ENCODE data around the gene RPS16. TPM values are rescaled to one million over a fixed set of nuclear protein-coding genes. Genes with fewer than 3 reads are reported as not detected.

RPS16 gene
- total and polyA plus RNA-seq, 2 of the 13 experiments (the other 11 are each of a cell fraction or from before 2014, with no cell fraction given): 488 to 2,583 TPM

DNA sequence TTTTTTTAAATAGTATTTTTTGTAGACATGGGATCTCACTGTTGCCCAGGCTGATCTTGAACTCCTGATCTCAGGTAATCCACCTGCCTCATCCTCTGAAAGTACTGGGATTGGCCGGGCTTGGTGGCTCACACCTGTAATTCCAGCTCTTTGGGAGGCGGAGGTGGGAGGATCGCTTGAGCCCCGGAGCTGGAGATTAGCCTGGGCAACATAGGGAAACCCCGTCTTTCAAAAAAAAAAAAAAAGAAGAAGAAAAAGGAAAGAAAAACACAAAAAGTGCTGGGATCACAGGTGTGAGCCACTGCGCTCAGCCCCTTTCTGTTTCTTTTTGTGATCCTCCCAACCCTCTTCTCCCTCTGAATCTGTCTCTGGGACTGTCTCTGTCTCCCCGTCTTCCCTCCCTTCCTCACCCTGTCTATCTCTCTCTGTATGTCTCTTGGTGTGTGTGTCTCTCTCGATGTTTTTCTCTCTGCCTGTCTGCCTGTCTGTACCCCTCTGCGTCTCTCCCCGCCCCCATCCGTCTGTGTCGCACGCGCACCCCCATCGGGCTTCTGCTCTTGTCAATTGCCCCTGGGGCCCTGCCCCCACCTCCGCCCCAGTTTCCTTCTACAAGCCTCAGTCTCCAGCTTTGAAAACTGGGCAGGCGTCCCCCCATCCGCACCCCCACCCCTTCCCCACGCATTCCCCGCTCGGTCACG lies 29.6 kb downstream of the RPS16 start (continued):
- TF ChIP-seq, protein P1, sequence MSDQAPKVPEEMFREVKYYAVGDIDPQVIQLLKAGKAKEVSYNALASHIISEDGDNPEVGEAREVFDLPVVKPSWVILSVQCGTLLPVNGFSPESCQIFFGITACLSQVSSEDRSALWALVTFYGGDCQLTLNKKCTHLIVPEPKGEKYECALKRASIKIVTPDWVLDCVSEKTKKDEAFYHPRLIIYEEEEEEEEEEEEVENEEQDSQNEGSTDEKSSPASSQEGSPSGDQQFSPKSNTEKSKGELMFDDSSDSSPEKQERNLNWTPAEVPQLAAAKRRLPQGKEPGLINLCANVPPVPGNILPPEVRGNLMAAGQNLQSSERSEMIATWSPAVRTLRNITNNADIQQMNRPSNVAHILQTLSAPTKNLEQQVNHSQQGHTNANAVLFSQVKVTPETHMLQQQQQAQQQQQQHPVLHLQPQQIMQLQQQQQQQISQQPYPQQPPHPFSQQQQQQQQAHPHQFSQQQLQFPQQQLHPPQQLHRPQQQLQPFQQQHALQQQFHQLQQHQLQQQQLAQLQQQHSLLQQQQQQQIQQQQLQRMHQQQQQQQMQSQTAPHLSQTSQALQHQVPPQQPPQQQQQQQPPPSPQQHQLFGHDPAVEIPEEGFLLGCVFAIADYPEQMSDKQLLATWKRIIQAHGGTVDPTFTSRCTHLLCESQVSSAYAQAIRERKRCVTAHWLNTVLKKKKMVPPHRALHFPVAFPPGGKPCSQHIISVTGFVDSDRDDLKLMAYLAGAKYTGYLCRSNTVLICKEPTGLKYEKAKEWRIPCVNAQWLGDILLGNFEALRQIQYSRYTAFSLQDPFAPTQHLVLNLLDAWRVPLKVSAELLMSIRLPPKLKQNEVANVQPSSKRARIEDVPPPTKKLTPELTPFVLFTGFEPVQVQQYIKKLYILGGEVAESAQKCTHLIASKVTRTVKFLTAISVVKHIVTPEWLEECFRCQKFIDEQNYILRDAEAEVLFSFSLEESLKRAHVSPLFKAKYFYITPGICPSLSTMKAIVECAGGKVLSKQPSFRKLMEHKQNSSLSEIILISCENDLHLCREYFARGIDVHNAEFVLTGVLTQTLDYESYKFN (CRISPR knock-in tag; conservative IDR thresholded peaks at IDR 0.05): no peak
- TF ChIP-seq, protein P2, sequence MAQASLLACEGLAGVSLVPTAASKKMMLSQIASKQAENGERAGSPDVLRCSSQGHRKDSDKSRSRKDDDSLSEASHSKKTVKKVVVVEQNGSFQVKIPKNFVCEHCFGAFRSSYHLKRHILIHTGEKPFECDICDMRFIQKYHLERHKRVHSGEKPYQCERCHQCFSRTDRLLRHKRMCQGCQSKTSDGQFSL (CRISPR knock-in tag; IDR thresholded peaks at IDR 0.05): peak; percentile 77
- TF ChIP-seq, protein P3, sequence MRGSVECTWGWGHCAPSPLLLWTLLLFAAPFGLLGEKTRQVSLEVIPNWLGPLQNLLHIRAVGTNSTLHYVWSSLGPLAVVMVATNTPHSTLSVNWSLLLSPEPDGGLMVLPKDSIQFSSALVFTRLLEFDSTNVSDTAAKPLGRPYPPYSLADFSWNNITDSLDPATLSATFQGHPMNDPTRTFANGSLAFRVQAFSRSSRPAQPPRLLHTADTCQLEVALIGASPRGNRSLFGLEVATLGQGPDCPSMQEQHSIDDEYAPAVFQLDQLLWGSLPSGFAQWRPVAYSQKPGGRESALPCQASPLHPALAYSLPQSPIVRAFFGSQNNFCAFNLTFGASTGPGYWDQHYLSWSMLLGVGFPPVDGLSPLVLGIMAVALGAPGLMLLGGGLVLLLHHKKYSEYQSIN (CRISPR knock-in tag; IDR thresholded peaks at IDR 0.05; ENCODE audit: borderline replicate concordance): no peak
- TF ChIP-seq REXO4 (CRISPR knock-in tag; IDR thresholded peaks at IDR 0.05; ENCODE audit: borderline replicate concordance) (no peak), ZNF567 (CRISPR knock-in tag; IDR thresholded peaks at IDR 0.05; ENCODE audit: borderline replicate concordance) (no peak), SNAI1 (CRISPR knock-in tag; IDR thresholded peaks at IDR 0.05; ENCODE audit: borderline replicate concordance) (no peak), ESRRA (CRISPR knock-in tag; IDR thresholded peaks at IDR 0.05; ENCODE audit: low read depth) (no peak), HDAC2 (CRISPR knock-in tag; IDR thresholded peaks at IDR 0.05) (no peak), DMAP1 (CRISPR knock-in tag; IDR thresholded peaks at IDR 0.05) (no peak), ZNF572 (CRISPR knock-in tag; IDR thresholded peaks at IDR 0.05) (no peak), FOXK2 (IDR thresholded peaks at IDR 0.05) (no peak), CENPT (CRISPR knock-in tag; IDR thresholded peaks at IDR 0.05; ENCODE audit: low read depth) (no peak), MAF1 (CRISPR knock-in tag; IDR thresholded peaks at IDR 0.05; ENCODE audit: borderline replicate concordance) (no peak)
- TF ChIP-seq, protein P4, sequence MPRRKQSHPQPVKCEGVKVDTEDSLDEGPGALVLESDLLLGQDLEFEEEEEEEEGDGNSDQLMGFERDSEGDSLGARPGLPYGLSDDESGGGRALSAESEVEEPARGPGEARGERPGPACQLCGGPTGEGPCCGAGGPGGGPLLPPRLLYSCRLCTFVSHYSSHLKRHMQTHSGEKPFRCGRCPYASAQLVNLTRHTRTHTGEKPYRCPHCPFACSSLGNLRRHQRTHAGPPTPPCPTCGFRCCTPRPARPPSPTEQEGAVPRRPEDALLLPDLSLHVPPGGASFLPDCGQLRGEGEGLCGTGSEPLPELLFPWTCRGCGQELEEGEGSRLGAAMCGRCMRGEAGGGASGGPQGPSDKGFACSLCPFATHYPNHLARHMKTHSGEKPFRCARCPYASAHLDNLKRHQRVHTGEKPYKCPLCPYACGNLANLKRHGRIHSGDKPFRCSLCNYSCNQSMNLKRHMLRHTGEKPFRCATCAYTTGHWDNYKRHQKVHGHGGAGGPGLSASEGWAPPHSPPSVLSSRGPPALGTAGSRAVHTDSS (CRISPR knock-in tag; conservative IDR thresholded peaks at IDR 0.05): no peak
- TF ChIP-seq, protein P5, sequence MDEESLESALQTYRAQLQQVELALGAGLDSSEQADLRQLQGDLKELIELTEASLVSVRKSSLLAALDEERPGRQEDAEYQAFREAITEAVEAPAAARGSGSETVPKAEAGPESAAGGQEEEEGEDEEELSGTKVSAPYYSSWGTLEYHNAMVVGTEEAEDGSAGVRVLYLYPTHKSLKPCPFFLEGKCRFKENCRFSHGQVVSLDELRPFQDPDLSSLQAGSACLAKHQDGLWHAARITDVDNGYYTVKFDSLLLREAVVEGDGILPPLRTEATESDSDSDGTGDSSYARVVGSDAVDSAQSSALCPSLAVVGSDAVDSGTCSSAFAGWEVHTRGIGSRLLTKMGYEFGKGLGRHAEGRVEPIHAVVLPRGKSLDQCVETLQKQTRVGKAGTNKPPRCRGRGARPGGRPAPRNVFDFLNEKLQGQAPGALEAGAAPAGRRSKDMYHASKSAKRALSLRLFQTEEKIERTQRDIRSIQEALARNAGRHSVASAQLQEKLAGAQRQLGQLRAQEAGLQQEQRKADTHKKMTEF (CRISPR knock-in tag; IDR thresholded peaks at IDR 0.05): peak; percentile 10; the same call in 1 of the 2 replicates
- TF ChIP-seq, protein P6, sequence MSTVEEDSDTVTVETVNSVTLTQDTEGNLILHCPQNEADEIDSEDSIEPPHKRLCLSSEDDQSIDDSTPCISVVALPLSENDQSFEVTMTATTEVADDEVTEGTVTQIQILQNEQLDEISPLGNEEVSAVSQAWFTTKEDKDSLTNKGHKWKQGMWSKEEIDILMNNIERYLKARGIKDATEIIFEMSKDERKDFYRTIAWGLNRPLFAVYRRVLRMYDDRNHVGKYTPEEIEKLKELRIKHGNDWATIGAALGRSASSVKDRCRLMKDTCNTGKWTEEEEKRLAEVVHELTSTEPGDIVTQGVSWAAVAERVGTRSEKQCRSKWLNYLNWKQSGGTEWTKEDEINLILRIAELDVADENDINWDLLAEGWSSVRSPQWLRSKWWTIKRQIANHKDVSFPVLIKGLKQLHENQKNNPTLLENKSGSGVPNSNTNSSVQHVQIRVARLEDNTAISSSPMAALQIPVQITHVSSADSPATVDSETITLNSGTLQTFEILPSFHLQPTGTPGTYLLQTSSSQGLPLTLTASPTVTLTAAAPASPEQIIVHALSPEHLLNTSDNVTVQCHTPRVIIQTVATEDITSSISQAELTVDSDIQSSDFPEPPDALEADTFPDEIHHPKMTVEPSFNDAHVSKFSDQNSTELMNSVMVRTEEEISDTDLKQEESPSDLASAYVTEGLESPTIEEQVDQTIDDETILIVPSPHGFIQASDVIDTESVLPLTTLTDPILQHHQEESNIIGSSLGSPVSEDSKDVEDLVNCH (CRISPR knock-in tag; IDR thresholded peaks at IDR 0.05): no peak

All from HepG2 (cell line).